ENCODE data around the gene NSF. TPM values are rescaled to one million over a fixed set of nuclear protein-coding genes. Genes with fewer than 3 reads are reported as not detected.

Gene NSF
- total and polyA plus RNA-seq, 3 donors from 2014 or later = 31.5 to 42.9 (median 37.4) TPM

- no peaks in the 10 kb centered on the region for H3K27me3 ChIP-seq
- TF ChIP-seq CTCF (IDR thresholded peaks at IDR 0.05) = no peak
- H3K36me3 ChIP-seq (ENCODE audit: low read depth, missing control alignments) = no peaks in the 10 kb centered on the region
- no peak for DNase-seq
- H3K9me3 ChIP-seq = no peaks in the 10 kb centered on the region
- H3K4me1 ChIP-seq = no peaks in the 10 kb centered on the region
- H3K4me3 ChIP-seq = no peak overlapping the region
- intact Hi-C loops (cut with DNase I; ENCODE audit: low total_unique reads) = no loop called here
- WGBS, 2 donors = 92 to 93% methylated on average over 4 of the region's 4 CpGs
- no peak overlapping the region for H3K27ac ChIP-seq
Observed at GRCh38 chr17:46727572-46728348, 137.3 kb downstream of the NSF start.

- TF ChIP-seq CTCF (IDR thresholded peaks at IDR 0.05) = no peak
- no peak for TF ChIP-seq POLR2A (IDR thresholded peaks at IDR 0.05)
Observed at GRCh38 chr17:46730026-46730425, 139.6 kb downstream of the NSF start.

GRCh38 chr17:46730679-46731078 is 140.2 kb downstream of the NSF start:
- Histone ChIP-seq H3K4me3 (no peak overlapping the region), H3K9me3 (no peaks in the 10 kb centered on the region), H3K36me3 (ENCODE audit: low read depth, missing control alignments) (no peaks in the 10 kb centered on the region), H3K4me1 (no peaks in the 10 kb centered on the region), H3K27ac (no peak overlapping the region), H3K27me3 (no peaks in the 10 kb centered on the region)
- no peak for DNase-seq
- TF ChIP-seq POLR2A (IDR thresholded peaks at IDR 0.05) (no peak), CTCF (IDR thresholded peaks at IDR 0.05) (no peak)
- intact Hi-C loops (cut with DNase I; ENCODE audit: low total_unique reads) = no loop called here
- 93 to 96% methylated on average over 1 of the region's 1 CpG for WGBS, 2 donors

More at GRCh38 chr17:46730026-46730425, 139.6 kb downstream of the NSF start:
- WGBS, 2 donors = 95 to 97% methylated on average over 2 of the region's 2 CpGs
- H3K9me3 ChIP-seq = no peaks in the 10 kb centered on the region
- no peaks in the 10 kb centered on the region for H3K4me1 ChIP-seq
- H3K36me3 ChIP-seq (ENCODE audit: low read depth, missing control alignments) = no peaks in the 10 kb centered on the region
- no peak for DNase-seq
- H3K27ac ChIP-seq = no peak overlapping the region
- intact Hi-C loops (cut with DNase I; ENCODE audit: low total_unique reads) = no loop called here
- H3K27me3 ChIP-seq = no peaks in the 10 kb centered on the region
- H3K4me3 ChIP-seq = no peak overlapping the region

- DNase-seq = no peak
- Histone ChIP-seq H3K36me3 (ENCODE audit: low read depth, missing control alignments) (no peaks in the 10 kb centered on the region), H3K27me3 (no peaks in the 10 kb centered on the region), H3K9me3 (no peaks in the 10 kb centered on the region), H3K27ac (no peak overlapping the region), H3K4me3 (no peak overlapping the region), H3K4me1 (no peaks in the 10 kb centered on the region)
- intact Hi-C loops (cut with DNase I; ENCODE audit: low total_unique reads) = no loop called here
- TF ChIP-seq CTCF (IDR thresholded peaks at IDR 0.05) = no peak
- no peak for TF ChIP-seq POLR2A (IDR thresholded peaks at IDR 0.05)
- WGBS, 2 donors = 85 to 92% methylated on average over 1 of the region's 1 CpG
Observed at GRCh38 chr17:46732160-46732559, 141.7 kb downstream of the NSF start.

Measured in testis (tissue), 3 donors.